RWPE1 (cell line): ENCODE data around the gene CFAP141.
A peak's percentile ranks its signal among the peaks of the same experiment; 100 is the strongest.

Source experiments
- CTCF ChIA-PET: fragments of 350-600 bp; sonication (Branson Sonifier 250); formaldehyde crosslinking; extraction: SDS; loops from one replicate; lab custom pipeline; 2021; lab: Yijun Ruan, JAX
- POLR2A ChIA-PET: fragments of 400-600 bp; formaldehyde crosslinking; extraction: SDS; loops from one replicate; lab custom pipeline; 2020; ENCODE audit warnings: antibody characterized with exemption; ENCODE audit not compliant: low non-redundant PET; lab: Yijun Ruan, JAX
- DNase-seq: peaks from one replicate; pipeline ENCODE4 v3.0.0; 2012; ENCODE audit warnings: low spot score
- H3K27ac ChIP-seq: fragments of 450-650 bp; 2 replicates; pipeline ENCODE4 v1.5.1; 2017
- CTCF ChIP-seq: fragments of 450-650 bp; conservative IDR thresholded peaks from 2 replicates; pipeline ENCODE4 v1.5.1; 2017; ENCODE audit warnings: low read depth, mild to moderate bottlenecking

Gene CFAP141

GRCh38 chr1:154193821-154194220, 12.3 kb downstream of the CFAP141 start:
- no peak for TF ChIP-seq CTCF
- no peak overlapping the region for H3K27ac ChIP-seq
- no peak for DNase-seq
- ChIA-PET CTCF (interaction anchor here (0.8 to 1.1 kb wide), 2 partner anchors 78 to 141 kb away, joined by 3 to 4 read pairs; no protein-coding TSS in a partner anchor), POLR2A (interaction anchor here (1.3 kb wide), 1 partner anchor 12 kb away, joined by 4 read pairs; no protein-coding TSS in a partner anchor)

- ChIA-PET CTCF (no interaction called here), POLR2A (no interaction called here)
- DNase-seq = no peak
- H3K27ac ChIP-seq = no peak overlapping the region
- TF ChIP-seq CTCF = no peak
Observed at GRCh38 chr1:154192476-154192875, 13.7 kb downstream of the CFAP141 start.

- POLR2A ChIA-PET = interaction anchor here (0.5 kb wide), 1 partner anchor 17 kb away, joined by 5 read pairs; no protein-coding TSS in a partner anchor
Observed at GRCh38 chr1:154191990-154192461, 14.1 kb downstream of the CFAP141 start, which contains the start of gene TPM3. TPM3 (minus strand) TSS chr1:154192100; CDS start chr1:154192018, 82 bp downstream.

GRCh38 chr1:154190550-154190949, 15.6 kb downstream of the CFAP141 start:
- H3K27ac ChIP-seq = no peak overlapping the region
- ChIA-PET CTCF (interaction anchor here (0.6 kb wide), 1 partner anchor 267 kb away, joined by 3 read pairs; no protein-coding TSS in a partner anchor), POLR2A (no interaction called here)
- TF ChIP-seq CTCF = no peak
- no peak for DNase-seq

More at GRCh38 chr1:154191990-154192461, 14.1 kb downstream of the CFAP141 start, which contains the start of gene TPM3:
- no peak for DNase-seq
- CTCF ChIA-PET = no interaction called here
- TF ChIP-seq CTCF = no peak
- no peak within 1 kb of the TSS for H3K27ac ChIP-seq

- CTCF ChIA-PET = interaction anchor here (0.5 to 0.6 kb wide), 2 partner anchors 149 to 177 kb away, joined by 4 read pairs; no protein-coding TSS in a partner anchor
- POLR2A ChIA-PET = no interaction called here
- no peak for DNase-seq
Observed at GRCh38 chr1:154186852-154187501, 19.2 kb downstream of the CFAP141 start.

GRCh38 chr1:154186177-154186576, 20.0 kb downstream of the CFAP141 start:
- POLR2A ChIA-PET = no interaction called here
- H3K27ac ChIP-seq = no peak overlapping the region
- no peak for DNase-seq
- TF ChIP-seq CTCF = peak; percentile 57
- CTCF ChIA-PET = no interaction called here

More at GRCh38 chr1:154186852-154187501, 19.2 kb downstream of the CFAP141 start:
- no peak for TF ChIP-seq CTCF
- no peak overlapping the region for H3K27ac ChIP-seq
